ENCODE results near the gene DUSP3. TPM values are rescaled to one million over a fixed set of nuclear protein-coding genes. Genes with fewer than 3 reads are reported as not detected.

The DUSP3 gene
- polyA plus RNA-seq, 1 experiment, result 27.9 TPM

GRCh38 chr17:43779145-43780125 is 658 bp upstream of the DUSP3 start:
- Histone ChIP-seq H3K36me3 (ENCODE audit: control insufficient read depth, insufficient read depth, low read length) (peaks cover under 1% of the 10 kb centered on the region), H3K4me3 (ENCODE audit: low read depth, low read length) (peak overlapping the region; percentile 96), H3K27me3 (ENCODE audit: control insufficient read depth, insufficient read depth, low read length) (peaks cover 12% of the 10 kb centered on the region)
- ChIA-PET POLR2A (interaction anchor here (0.6 kb wide), 1 partner anchor 740 kb away, joined by 9 read pairs; no protein-coding TSS in a partner anchor), CTCF (interaction anchor here (0.7 to 2.6 kb wide), 4 partner anchors 12 to 67 kb away, joined by 3 to 16 read pairs (median 6); partner anchors contain the start of gene CD300LG)
- DNase-seq (ENCODE audit: low read depth), result no peak
- no peak for TF ChIP-seq CTCF (IDR thresholded peaks at IDR 0.05; ENCODE audit: insufficient read depth, low read depth, low read length)

- TF ChIP-seq CTCF (IDR thresholded peaks at IDR 0.05; ENCODE audit: insufficient read depth, low read depth, low read length), result no peak
- no peak for DNase-seq (ENCODE audit: low read depth)
- CTCF ChIA-PET, result interaction anchor here (0.8 to 2.6 kb wide), 7 partner anchors 8 to 133 kb away, joined by 3 to 15 read pairs (median 5); partner anchors contain the start of genes CD300LG and MPP2
- POLR2A ChIA-PET, result no interaction called here
- peaks cover 15% of the 10 kb centered on the region for H3K36me3 ChIP-seq (ENCODE audit: control insufficient read depth, insufficient read depth, low read length)
- H3K27me3 ChIP-seq (ENCODE audit: control insufficient read depth, insufficient read depth, low read length), result peaks cover 1% of the 10 kb centered on the region
- H3K4me3 ChIP-seq (ENCODE audit: low read depth, low read length), result no peak overlapping the region
These were observed 4.2 kb downstream of the DUSP3 start for GRCh38 chr17:43774304-43775250.

- no peak for TF ChIP-seq CTCF (IDR thresholded peaks at IDR 0.05; ENCODE audit: insufficient read depth, low read depth, low read length)
- POLR2A ChIA-PET, result no interaction called here
- H3K27me3 ChIP-seq (ENCODE audit: control insufficient read depth, insufficient read depth, low read length), result no peaks in the 10 kb centered on the region
- no peak overlapping the region for H3K4me3 ChIP-seq (ENCODE audit: low read depth, low read length)
- DNase-seq (ENCODE audit: low read depth), result no peak
- peaks cover 25% of the 10 kb centered on the region for H3K36me3 ChIP-seq (ENCODE audit: control insufficient read depth, insufficient read depth, low read length)
- CTCF ChIA-PET, result interaction anchor here (0.8 to 1.3 kb wide), 3 partner anchors 10 to 14 kb away, joined by 3 to 5 read pairs (median 3); no protein-coding TSS in a partner anchor
These were observed 5.7 kb downstream of the DUSP3 start for GRCh38 chr17:43772877-43773648.

GRCh38 chr17:43771463-43771862 is 7.3 kb downstream of the DUSP3 start:
- H3K27me3 ChIP-seq (ENCODE audit: control insufficient read depth, insufficient read depth, low read length), result no peaks in the 10 kb centered on the region
- DNase-seq (ENCODE audit: low read depth), result no peak
- no peak overlapping the region for H3K4me3 ChIP-seq (ENCODE audit: low read depth, low read length)
- H3K36me3 ChIP-seq (ENCODE audit: control insufficient read depth, insufficient read depth, low read length), result peaks cover 25% of the 10 kb centered on the region
- POLR2A ChIA-PET, result no interaction called here
- CTCF ChIA-PET, result interaction anchor here (1.2 kb wide), 1 partner anchor 12 kb away, joined by 5 read pairs; no protein-coding TSS in a partner anchor
- no peak for TF ChIP-seq CTCF (IDR thresholded peaks at IDR 0.05; ENCODE audit: insufficient read depth, low read depth, low read length)

All from BJ (cell line).